ENCODE measurements around the gene KCNV2. TPM values are rescaled to one million over a fixed set of nuclear protein-coding genes. Genes with fewer than 3 reads are reported as not detected.

The KCNV2 gene
- total RNA-seq, 1 donor = not detected

GRCh38 chr9:2693056-2693455, 24.3 kb upstream of the KCNV2 start:
- Histone ChIP-seq H3K27ac (ENCODE audit: low read depth, low read length) (no peak overlapping the region), H3K27me3 (ENCODE audit: insufficient read depth, low read length) (no peaks in the 10 kb centered on the region), H3K9me3 (ENCODE audit: low read depth, low read length) (no peaks in the 10 kb centered on the region), H3K36me3 (ENCODE audit: insufficient read depth, low read length) (no peaks in the 10 kb centered on the region), H2AFZ (ENCODE audit: low read length) (no peak overlapping the region), H3K4me3 (ENCODE audit: insufficient read depth, low read length) (no peak overlapping the region), H3K4me2 (ENCODE audit: insufficient read depth, low read length) (no peak overlapping the region), H4K20me1 (ENCODE audit: insufficient read depth, low read length) (no peaks in the 10 kb centered on the region), H3K79me2 (ENCODE audit: insufficient read depth, low read length) (no peaks in the 10 kb centered on the region), H3K4me1 (ENCODE audit: insufficient read depth, low read length) (no peaks in the 10 kb centered on the region)
- DNase-seq (ENCODE audit: insufficient read length, low spot score, missing footprints) = no peak
- no peak for TF ChIP-seq CTCF (IDR thresholded peaks at IDR 0.05; ENCODE audit: extremely low read depth, low read depth, low read length)

GRCh38 chr9:2697492-2697891, 19.8 kb upstream of the KCNV2 start:
- no peaks in the 10 kb centered on the region for H3K4me1 ChIP-seq (ENCODE audit: insufficient read depth, low read length)
- no peaks in the 10 kb centered on the region for H3K27me3 ChIP-seq (ENCODE audit: insufficient read depth, low read length)
- no peaks in the 10 kb centered on the region for H3K36me3 ChIP-seq (ENCODE audit: insufficient read depth, low read length)
- H3K4me3 ChIP-seq (ENCODE audit: insufficient read depth, low read length) = no peak overlapping the region
- no peaks in the 10 kb centered on the region for H3K9me3 ChIP-seq (ENCODE audit: low read depth, low read length)
- H3K27ac ChIP-seq (ENCODE audit: low read depth, low read length) = no peak overlapping the region
- TF ChIP-seq CTCF (IDR thresholded peaks at IDR 0.05; ENCODE audit: extremely low read depth, low read depth, low read length) = no peak
- H3K79me2 ChIP-seq (ENCODE audit: insufficient read depth, low read length) = no peaks in the 10 kb centered on the region
- no peak for DNase-seq (ENCODE audit: insufficient read length, low spot score, missing footprints)
- H4K20me1 ChIP-seq (ENCODE audit: insufficient read depth, low read length) = no peaks in the 10 kb centered on the region
- H3K4me2 ChIP-seq (ENCODE audit: insufficient read depth, low read length) = no peak overlapping the region
- H2AFZ ChIP-seq (ENCODE audit: low read length) = no peak overlapping the region

GRCh38 chr9:2700398-2700797, 16.9 kb upstream of the KCNV2 start:
- Histone ChIP-seq H3K9me3 (ENCODE audit: low read depth, low read length) (no peaks in the 10 kb centered on the region), H3K79me2 (ENCODE audit: insufficient read depth, low read length) (no peaks in the 10 kb centered on the region), H3K27ac (ENCODE audit: low read depth, low read length) (no peak overlapping the region), H3K36me3 (ENCODE audit: insufficient read depth, low read length) (no peaks in the 10 kb centered on the region), H4K20me1 (ENCODE audit: insufficient read depth, low read length) (no peaks in the 10 kb centered on the region), H3K27me3 (ENCODE audit: insufficient read depth, low read length) (no peaks in the 10 kb centered on the region), H2AFZ (ENCODE audit: low read length) (no peak overlapping the region), H3K4me1 (ENCODE audit: insufficient read depth, low read length) (no peaks in the 10 kb centered on the region), H3K4me2 (ENCODE audit: insufficient read depth, low read length) (no peak overlapping the region), H3K4me3 (ENCODE audit: insufficient read depth, low read length) (no peak overlapping the region)
- no peak for DNase-seq (ENCODE audit: insufficient read length, low spot score, missing footprints)
- no peak for TF ChIP-seq CTCF (IDR thresholded peaks at IDR 0.05; ENCODE audit: extremely low read depth, low read depth, low read length)

GRCh38 chr9:2700909-2701550, 16.3 kb upstream of the KCNV2 start:
- no peak overlapping the region for H2AFZ ChIP-seq (ENCODE audit: low read length)
- H3K27me3 ChIP-seq (ENCODE audit: insufficient read depth, low read length) = no peaks in the 10 kb centered on the region
- H3K4me1 ChIP-seq (ENCODE audit: insufficient read depth, low read length) = no peaks in the 10 kb centered on the region
- no peaks in the 10 kb centered on the region for H3K36me3 ChIP-seq (ENCODE audit: insufficient read depth, low read length)
- TF ChIP-seq CTCF (IDR thresholded peaks at IDR 0.05; ENCODE audit: extremely low read depth, low read depth, low read length) = no peak
- DNase-seq (ENCODE audit: insufficient read length, low spot score, missing footprints) = no peak
- no peaks in the 10 kb centered on the region for H4K20me1 ChIP-seq (ENCODE audit: insufficient read depth, low read length)
- H3K9me3 ChIP-seq (ENCODE audit: low read depth, low read length) = no peaks in the 10 kb centered on the region
- H3K27ac ChIP-seq (ENCODE audit: low read depth, low read length) = no peak overlapping the region
- no peaks in the 10 kb centered on the region for H3K79me2 ChIP-seq (ENCODE audit: insufficient read depth, low read length)
- H3K4me2 ChIP-seq (ENCODE audit: insufficient read depth, low read length) = no peak overlapping the region
- H3K4me3 ChIP-seq (ENCODE audit: insufficient read depth, low read length) = no peak overlapping the region

Data from osteoblast (primary cell).